ENCODE results near the gene RAB22A.
"Not testable (repeated sequence)": the region's sequence is repeated elsewhere in the genome, so short reads cannot be mapped to it uniquely, and the experiment has no call there.

RAB22A gene

DNA sequence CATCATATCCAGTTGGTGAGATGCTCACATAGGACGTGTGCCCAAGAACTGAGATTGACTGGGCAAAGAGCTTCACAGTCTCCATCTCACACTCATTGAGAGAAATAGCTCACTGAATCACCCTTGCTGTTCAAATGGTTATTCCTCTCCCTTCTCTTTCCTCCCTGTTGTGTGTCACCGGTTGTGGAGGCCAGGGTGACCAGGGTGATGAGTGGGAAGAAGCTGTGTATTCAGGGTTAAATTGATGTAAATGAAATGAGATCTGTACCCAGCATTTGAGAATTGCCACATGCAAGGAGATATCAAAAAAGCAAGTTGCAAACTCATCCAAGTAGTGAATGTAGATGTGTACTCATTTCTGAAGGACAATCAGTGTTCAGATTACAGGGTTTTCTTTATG, 43.0 kb downstream of the RAB22A start:
- no peak for DNase-seq

DNA sequence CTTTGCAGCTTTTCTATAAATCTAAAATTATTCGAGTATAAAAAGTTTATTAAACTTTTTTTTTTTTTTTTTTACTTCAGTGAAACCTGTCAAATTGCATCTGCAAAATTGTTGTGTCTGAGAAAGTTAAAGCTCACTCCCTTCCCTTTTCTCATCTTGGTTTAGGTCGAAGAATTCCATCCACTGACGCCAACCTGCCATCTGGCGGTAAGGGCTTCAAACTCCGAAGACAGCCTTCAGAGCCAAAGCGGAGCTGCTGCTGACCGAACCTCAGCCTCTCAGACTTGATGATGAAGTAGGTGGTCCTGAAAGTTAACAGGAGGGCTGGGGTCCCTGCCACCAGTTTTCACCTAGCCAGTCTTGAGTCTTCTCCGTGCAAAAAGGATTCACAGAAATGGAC, 49.9 kb downstream of the RAB22A start:
- no peak for DNase-seq

DNA sequence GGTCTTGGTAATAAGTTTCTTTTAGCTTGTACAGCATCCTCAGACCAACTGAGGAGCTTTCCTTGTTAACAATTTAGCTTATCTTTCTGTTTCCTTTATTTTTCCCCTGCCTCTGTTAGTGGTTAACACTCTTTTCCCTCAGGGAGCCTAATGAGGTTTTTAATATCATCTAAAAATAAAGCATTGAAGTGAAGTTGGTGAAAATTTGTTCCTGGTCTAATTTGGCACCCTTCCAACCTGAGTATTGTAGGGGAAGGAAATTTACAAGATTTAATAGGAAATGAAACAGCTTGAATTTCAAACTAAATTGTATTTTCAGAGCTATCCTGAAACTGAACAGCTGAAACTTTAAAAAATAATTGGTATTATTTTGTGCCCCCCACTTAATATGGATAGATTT, 51.4 kb downstream of the RAB22A start:
- no peak for DNase-seq

DNA sequence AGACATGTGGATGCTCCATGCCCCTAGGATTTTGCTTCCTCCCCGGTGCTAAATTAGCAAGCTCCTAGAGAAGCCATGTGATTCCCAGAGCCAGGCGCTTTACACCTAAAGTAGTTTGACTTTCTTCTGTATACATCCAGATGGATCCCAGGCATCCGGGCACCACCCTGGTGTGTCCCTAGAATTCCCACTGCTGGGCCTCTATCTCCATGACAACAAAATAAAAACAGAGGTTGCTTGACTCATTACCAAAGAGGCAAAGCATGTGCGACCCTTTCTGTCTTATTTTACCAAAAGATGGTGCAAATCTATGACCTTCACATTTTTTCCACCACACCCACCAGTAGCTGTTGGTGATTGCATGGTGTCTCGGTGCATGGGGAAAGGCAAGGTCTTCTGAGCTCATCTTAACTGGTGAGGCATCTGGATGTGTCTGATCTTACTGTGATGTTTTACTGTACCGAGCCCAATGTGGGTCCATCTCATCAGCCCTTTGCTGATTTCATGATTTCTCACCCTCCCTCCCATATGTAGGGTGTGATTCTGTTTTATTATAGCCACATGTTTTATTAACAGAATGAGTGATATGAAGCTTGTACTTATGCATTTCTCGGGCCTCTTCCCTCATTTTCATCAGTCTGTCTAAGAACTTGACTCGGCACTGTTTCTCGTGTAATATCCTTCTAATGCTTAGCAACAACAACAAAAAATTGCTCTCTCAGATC, 52.1 kb downstream of the RAB22A start:
- no peak for DNase-seq

DNA sequence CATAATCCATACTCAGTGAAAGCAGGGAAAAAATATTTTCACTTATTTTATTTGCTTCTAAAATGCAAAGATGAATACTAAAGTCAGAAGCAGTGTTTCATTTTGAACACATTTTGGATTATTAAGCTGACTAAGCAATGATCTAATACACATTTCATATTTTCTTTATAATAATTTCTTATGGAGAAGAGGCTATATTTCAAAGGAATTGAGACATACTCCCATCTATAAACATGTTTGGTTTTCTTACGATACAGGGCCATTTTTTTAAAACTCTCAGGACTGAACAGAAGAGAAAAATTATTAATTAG, 52.6 kb downstream of the RAB22A start:
- no peak for DNase-seq

DNA sequence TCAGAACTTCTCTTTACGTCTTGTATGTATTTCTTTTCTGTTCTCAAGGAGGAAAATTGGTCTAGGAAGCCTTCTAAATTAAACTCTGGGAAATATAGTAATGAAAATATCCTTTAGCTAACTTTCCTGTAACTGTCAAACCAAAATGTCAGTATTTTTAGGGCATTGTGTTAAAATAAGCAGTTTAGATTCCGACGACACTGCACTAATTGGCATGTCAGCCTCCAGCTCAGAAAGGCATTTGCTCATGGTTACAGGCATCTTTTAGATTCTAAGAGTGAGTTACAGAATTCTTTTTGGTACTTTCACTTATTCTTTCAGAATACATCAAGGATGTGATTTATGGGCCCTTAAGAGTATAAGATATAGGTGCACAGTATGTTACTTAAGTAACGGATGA, 53.5 kb downstream of the RAB22A start:
- DNase-seq, result no peak

DNA sequence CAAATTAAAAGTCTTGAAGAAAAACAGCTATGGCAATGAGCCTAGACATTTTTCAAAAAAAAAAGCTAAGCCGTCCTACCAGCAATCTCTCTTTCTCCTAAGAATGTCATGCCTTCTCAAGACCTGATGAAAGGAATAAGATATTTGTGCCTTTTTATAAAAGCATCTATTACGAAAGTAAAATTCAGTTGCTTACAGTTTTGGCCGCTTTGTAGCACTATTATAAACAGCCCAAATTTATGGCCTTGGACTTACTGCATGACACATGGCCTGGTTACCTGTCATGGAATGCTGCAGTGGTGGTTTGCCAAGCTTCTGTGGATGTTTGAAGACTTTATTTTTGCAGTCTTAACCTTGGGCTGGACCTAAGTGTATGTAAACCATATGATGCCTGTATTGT, 57.4 kb downstream of the RAB22A start:
- no peak for DNase-seq

DNA sequence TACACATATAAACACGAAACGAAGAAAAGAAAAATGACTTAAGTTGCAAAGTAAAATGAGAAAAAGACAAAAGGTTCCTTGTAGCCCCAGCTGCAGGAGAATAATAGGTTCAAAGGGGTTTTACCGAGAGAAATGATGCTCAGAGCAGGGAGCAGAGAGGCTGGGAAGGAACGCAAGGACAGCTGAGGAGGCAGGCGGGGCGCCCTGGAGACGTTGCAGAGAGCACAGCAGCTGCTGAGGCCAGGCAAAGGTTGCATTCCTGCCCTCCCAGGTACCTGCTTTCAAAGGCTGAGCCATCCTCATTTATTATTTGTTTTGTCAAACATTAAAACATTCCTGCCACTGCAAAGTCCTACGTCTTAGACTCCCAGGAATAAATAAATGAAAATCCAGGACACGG, 63.3 kb downstream of the RAB22A start:
- no peak for DNase-seq

DNA sequence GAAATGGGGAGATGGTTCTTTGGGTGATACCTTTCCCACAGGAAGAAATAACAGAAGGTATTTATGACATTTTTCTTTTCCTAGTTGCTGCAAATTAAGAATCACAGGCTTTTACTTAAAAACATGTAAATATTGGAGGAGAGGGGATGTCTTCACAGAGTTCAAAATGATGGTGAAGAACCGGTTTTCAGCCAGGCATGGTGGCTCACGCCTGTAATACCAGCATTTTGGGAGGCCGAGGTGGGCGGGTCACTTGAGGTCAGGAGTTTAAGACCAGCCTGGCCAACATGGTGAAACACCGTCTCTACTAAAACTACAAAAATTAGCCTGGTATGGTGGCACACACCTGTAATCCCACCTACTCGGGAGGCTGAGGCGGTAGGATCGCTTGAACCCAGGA, 63.8 kb downstream of the RAB22A start:
- DNase-seq, result not testable (repeated sequence)

DNA sequence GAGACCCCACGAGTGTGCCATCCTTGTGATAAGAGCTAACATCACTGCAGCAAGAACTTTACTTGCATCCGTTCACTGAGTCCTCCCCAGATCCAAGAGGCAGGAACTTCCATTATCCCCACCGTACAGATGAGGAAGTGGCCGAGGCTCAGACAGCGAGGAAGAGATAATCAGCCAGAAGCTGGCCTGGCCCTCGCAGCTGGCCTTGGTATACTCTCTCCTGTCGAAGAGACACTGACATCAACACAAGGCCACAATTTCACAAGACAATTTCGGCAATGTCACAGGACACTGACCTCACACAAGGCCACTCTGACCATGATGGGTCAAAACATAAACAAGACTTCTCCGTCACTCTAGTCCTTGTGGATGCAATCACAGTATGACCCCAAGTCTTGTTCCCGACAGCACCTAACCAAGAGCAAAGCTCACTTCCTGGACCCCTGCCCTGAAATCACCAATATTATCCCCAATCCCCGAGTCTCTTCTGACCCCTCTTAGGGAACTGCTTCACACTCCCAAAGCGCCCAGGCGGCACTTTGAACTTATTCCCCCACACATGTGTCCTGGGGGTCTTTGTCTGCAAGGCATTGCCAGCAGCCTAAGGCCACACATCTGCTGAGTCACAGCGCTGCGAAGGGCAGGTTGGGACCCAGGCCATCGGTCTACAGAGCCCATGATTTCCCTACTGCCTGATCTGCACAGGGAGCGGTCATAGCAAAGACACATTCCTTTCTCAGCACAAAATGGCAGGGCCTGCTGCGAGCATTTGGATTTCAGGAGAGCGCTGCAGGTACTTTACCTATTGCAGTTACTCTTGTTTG, 64.7 kb downstream of the RAB22A start:
- DNase-seq, result no peak

DNA sequence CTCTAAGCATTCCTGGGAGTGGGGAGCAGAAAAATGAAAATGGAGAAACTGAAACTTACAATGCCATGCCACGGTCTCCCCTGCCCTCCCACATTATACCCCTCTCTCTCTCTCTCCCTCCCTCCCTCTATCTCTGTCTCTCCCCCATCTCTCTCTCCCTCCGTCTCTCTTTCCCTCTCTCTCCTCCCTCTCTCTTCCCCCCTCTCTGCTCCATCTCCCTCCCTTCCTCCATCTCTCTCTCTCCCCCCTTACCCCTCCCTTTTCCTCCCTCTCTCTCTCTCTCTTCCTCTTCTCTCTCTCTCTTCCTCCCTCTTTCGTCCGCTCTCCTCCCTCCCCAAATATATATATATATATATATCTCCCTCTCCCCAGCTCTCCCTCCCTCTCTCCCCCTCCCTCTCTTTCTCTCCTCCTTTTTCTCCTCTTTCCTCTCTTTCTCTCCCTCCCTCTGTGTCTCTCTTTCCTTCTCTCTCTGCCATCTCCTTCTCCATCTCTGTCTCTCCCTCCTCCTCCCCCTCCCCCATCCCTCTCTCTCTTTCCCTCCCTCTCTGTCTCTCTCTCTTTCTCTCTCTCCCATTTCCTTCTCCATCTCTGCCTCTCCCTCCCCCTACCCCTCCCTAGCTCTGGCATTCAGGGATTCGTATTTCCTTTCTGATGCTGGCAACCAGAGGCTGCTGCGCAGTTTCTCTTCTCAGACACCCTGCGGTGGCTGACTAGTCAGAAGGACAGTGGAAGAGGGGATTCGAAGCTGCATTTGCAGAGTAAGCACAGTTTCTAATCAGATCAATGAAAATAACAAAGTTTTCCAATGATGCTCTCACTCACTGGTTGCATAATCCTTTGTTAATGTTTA, 65.6 kb downstream of the RAB22A start:
- no peak for DNase-seq

DNA sequence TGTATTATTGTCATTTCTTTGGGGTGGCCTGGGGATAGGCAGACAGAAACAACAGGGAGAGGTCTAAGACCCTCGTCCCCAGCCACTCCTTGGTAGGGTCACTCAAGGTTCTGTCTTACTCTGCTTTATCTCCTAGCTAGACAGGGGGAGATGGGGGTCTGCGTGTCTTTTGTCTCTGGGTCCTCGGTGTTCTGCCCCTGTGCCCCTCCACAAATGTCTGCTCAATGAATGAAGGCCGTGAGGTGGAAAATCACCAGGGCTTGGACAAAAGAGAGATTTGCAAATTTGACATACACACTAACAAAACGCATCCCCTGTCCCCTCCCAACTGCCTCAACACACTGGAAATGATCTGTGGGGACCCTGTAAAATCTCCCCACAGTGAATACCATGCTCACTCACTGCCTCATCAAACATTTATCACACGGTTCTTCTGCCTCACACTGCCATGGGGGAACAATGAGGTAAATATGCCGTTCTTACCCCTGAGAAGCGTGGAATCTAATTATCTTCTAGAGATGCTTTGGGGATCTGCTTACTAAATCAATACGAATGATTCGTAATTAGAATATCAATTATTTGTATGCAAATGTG, 66.3 kb downstream of the RAB22A start:
- DNase-seq, result no peak

DNA sequence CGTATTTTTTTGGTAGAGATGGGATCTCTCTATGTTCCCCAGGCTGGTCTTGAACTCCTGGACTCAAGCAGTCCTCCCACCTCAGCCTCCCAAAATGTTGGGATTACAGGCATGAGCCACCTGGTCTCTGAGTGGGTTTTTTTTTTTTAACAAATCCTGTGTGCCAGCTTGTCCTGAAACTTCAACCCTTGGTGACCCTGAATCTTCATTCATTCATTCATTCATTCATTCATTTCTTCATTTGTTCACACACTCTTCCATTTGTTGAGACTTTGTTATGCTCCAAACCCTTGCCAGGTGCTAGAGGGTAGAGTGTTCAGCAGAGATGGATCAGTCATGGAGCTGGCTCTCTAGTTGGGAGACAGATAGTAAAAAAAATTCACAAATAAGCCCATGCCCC, 67.5 kb downstream of the RAB22A start:
- DNase-seq, result no peak

DNA sequence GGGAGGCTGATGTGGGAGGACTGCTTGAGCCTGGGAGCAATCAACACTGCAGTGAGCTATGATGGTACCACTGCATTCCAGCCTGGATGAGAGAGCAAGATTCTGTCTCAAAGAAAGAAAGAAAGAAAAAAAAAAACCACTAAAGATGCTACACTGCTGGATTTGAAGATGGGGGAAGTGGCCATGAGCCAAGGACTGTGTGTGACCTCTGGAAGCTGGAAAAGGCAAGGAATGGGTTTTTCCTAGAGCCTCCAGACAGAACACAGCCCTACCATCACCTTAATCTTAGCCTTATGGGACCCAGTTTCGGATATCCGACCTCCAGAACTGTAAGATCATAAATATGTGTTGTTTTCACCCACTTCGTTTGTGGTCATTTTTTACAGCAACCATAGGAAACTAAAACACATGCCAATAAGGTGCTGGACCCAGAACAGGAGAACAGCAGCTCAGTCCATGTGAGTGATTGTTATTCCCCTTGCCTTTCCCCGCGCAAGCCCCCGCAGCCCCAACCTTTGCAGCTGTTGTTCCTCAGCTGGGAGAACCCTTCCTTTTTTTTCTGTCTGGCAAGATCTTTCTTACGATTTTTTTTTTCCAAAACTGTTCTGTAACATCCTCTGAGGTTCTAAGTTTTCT, 68.4 kb downstream of the RAB22A start:
- no peak for DNase-seq

DNA sequence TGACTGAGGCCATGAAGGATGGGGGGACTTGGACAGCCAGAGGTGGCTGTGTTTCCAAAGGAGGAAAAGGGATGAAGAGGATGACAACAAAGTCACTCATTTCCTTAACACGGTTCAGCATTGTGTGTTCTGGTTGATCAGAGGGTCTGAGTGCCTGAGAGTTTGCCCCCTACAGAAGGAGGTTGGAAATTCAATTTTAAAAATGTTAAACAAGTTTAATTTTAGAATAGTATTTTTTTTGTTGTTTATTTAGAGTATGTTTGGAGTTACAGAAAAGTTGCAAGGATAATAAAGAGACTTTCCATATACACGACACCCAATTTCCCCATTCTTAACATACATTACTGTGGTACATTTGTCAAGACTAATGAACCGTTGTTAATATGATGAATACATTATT, 69.2 kb downstream of the RAB22A start:
- DNase-seq, result no peak

DNA sequence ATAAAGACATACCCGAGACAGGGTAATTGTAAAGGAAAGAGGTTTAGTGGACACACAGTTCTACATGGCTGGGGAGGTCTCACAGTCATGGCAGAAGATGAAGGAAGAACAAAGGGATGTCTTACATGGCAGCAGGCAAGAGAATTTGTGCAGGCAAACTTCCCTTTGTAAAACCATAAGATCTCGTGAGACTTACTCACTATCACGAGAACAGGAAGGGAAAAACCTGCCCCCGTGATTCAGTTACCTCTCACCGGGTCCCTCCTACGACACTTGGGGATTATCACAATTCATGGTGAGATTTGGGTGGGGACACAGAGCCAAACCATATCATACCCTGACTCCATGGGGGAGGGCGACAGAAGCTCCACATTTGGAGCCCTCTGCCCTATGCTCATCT, 72.1 kb downstream of the RAB22A start:
- DNase-seq, result no peak

DNA sequence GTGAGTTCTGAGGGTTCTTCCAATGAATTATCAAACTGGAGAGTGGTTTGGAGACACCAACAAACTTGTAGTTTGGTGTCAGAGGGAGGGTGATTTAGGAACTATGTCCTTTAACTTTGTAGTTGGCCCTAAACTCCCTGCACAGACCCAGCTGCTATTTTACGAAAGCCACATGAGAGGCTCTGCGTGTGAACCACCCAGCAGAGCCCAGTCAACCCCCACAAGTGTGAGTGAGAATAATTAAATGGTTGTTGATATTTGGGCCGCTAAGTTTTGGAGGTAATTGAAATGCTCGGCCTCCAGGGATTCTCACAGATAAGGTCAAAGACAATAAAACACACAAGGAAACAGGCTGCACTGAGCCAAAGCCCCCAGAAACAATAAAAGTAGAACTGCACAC, 72.6 kb downstream of the RAB22A start:
- no peak for DNase-seq

DNA sequence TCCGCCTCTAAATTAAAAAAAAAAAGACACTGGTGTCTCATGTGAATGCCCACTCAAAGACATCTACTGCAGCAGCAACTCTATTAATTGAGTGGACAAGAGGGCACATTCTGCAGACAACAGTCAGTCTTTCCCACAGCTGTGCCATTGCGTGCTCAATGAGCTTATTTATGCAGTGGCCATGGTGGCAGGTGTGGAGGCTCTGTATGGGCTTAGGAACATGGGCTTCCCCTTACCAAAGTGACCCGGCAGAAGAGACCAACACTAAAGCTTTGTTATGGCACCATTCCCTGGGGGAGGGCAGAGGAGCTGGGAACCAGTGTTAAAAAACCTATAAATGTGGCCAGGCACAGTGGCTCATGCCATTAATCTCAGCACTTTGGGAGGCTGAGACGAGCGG, 75.3 kb downstream of the RAB22A start:
- no peak for DNase-seq

DNA sequence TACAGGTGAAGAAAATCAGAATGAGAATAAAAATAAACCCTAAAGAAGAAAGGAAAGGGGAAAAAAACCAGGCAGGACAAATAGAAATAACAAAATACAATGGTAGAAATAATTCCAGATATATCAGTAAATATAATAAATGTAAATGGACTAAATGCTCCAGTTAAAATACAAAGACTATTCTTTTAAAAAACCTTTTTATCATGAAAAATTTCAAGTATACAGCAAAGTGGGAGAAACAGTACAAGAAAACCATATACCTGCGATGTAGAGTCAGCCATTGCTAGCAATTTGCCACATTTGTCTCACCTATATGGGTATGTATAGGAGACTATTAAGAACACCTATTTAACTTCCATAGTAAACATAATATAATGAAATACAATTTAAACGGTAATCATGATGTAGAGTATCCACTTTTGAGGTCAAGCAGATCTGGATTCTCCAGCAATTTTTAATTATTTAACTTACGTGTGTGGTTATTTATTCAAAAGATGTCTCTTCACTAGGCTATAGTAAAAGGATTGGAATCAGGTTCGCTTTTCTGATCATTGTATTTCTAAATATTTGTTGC, 78.6 kb downstream of the RAB22A start:
- no peak for DNase-seq

DNA sequence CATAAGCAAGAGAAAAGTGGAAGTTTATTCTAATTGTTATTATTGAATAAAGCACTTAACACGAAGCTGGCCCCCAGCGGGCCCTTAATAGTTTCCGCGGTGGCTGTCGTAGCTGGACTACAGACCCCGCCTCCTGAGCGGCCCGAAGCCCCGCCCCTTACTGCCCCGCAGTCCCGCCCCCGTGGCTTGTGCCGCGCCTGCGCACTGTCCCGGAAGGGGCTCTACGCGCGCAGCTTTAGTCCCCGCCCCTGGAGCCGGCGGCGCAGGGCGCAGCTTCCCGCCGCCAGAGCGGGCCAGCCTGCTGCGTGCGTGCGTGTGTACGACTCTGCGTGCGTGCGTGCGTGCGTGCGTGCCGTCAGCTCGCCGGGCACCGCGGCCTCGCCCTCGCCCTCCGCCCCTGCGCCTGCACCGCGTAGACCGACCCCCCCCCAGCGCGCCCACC, 79.4 kb downstream of the RAB22A start, which contains the start of gene VAPB:
Gene VAPB (plus strand): TSS at position 348 of the 442 bp plus-strand sequence. CDS start 231 bp downstream, outside the sequence.
- peak; percentile 91 to 95 for DNase-seq

DNA sequence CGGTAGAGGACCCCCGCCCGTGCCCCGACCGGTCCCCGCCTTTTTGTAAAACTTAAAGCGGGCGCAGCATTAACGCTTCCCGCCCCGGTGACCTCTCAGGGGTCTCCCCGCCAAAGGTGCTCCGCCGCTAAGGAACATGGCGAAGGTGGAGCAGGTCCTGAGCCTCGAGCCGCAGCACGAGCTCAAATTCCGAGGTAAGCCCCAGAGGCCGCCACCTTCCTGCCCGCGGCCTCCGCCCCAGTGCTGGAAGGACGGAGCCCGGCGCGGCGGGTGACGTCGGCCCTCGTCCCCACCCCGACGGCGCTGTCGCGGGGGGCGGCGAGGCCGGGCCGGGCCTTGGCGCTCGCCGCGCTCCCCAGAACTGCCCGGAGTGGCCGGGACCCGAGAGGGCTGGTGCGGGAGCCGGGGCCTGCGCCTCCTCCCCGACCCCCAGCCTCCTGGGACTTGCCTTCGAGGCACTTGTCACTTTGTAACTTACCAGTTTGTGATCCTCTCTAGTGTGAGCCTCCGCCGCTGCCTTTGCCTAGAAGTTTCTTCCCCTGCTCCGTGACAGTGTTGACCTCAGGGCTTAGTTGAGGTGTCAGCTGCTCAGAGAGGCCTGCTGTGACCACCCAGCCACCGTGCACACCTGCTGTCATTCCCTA, 79.9 kb downstream of the RAB22A start:
- no peak for DNase-seq

All from hippocampal formation (tissue), 2 donors.